Type B pancreatic cell (in vitro differentiated cells): ENCODE data around the gene TSPOAP1. TPM values are rescaled to one million over a fixed set of nuclear protein-coding genes. Genes with fewer than 3 reads are reported as not detected.

Source experiments
- DNase-seq: peaks from one replicate; pipeline ENCODE4 v3.0.0; 2021; ENCODE audit warnings: mixed read lengths; ENCODE audit not compliant: unreplicated experiment; ENCODE audit errors: extremely low spot score
- H3K27ac Mint-ChIP-seq: 2 replicates; pipeline ENCODE4 v1.8.0; 2021; ENCODE audit warnings: mild to moderate bottlenecking, mixed read lengths
- H3K27me3 Mint-ChIP-seq: 2 replicates; pipeline ENCODE4 v1.8.0; 2021; ENCODE audit warnings: mixed read lengths
- H3K36me3 Mint-ChIP-seq: 2 replicates; pipeline ENCODE4 v1.8.0; 2021; ENCODE audit warnings: mixed read lengths
- H3K4me1 Mint-ChIP-seq: one replicate; pipeline ENCODE4 v1.8.0; 2021; ENCODE audit warnings: mixed read lengths; ENCODE audit not compliant: unreplicated experiment
- H3K4me3 Mint-ChIP-seq: 2 replicates; pipeline ENCODE4 v1.8.0; 2021; ENCODE audit warnings: mild to moderate bottlenecking, mixed read lengths
- H3K9me3 Mint-ChIP-seq: 2 replicates; pipeline ENCODE4 v1.8.0; 2021; ENCODE audit warnings: mixed read lengths
- CTCF ChIP-seq: fragments of 200-600 bp; sonication (generic); conservative IDR thresholded peaks from 2 replicates; pipeline ENCODE4 v1.5.0; 2021; ENCODE audit warnings: antibody characterized with exemption, mild to moderate bottlenecking
- total RNA-seq: library from RNA; stranded (reverse); gene quantifications from 2 replicates; pipeline ENCODE4 v1.2.1, GENCODE V29; 2021; ENCODE audit warnings: low replicate concordance

The TSPOAP1 gene
- total RNA-seq, 1 donor from 2014 or later, result 18.4 TPM

DNA sequence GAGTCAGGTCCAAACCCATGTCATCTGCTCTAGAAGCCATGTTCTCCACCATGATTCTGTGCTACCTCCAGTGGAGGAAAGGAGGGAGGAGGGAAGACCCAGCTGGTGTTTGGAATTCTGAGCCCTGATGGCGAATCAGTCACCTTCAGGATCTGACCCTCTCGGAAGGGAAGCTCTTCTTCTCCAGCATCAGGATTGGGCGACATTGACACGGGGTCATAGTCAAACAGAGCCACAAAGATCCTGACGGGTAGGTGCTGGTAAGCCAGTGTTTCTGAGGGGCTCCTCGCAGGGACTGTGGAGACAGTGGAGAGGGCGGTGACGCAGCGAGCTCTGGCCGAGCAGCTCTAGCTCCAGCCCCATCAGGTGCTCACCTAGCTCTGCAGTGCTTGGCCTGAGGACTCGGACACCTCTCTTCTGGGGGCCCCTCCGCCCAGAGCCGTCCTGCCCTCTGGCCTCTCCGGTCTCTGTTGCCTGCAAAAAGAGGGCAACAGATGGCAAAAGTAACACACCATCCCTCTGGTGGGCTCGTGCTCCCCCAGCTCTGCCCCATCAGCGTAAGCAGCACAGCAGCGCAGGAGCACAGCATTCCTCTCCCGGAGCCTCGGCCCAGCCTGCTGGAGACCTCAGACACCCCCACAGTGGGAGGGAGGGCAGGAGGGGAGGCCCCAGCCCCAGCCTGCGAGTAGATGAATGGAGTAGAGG lies 21.0 kb downstream of the TSPOAP1 start:
- DNase-seq, result peak; percentile 66
- Mint-ChIP-seq H3K36me3 (no peaks in the 10 kb centered on the region), H3K4me3 (no peak overlapping the region), H3K4me1 (peaks cover 6% of the 10 kb centered on the region), H3K27ac (peak overlapping the region; percentile 15), H3K9me3 (no peaks in the 10 kb centered on the region), H3K27me3 (peaks cover 7% of the 10 kb centered on the region)
- TF ChIP-seq CTCF, result no peak

- H3K27me3 Mint-ChIP-seq, result peaks cover 7% of the 10 kb centered on the region
- TF ChIP-seq CTCF, result no peak
- peaks cover 6% of the 10 kb centered on the region for H3K4me1 Mint-ChIP-seq
- no peaks in the 10 kb centered on the region for H3K36me3 Mint-ChIP-seq
- no peak overlapping the region for H3K27ac Mint-ChIP-seq
- H3K4me3 Mint-ChIP-seq, result no peak overlapping the region
- H3K9me3 Mint-ChIP-seq, result no peaks in the 10 kb centered on the region
- no peak for DNase-seq
Measured at GRCh38 chr17:58306131-58306951, 22.3 kb downstream of the TSPOAP1 start.

- H3K27me3 Mint-ChIP-seq, result peaks cover 7% of the 10 kb centered on the region
- H3K4me3 Mint-ChIP-seq, result no peak overlapping the region
- no peaks in the 10 kb centered on the region for H3K36me3 Mint-ChIP-seq
- no peak for DNase-seq
- H3K27ac Mint-ChIP-seq, result no peak overlapping the region
- no peak for TF ChIP-seq CTCF
- H3K4me1 Mint-ChIP-seq, result peaks cover 6% of the 10 kb centered on the region
- H3K9me3 Mint-ChIP-seq, result no peaks in the 10 kb centered on the region
Measured at GRCh38 chr17:58305626-58306025, 23.0 kb downstream of the TSPOAP1 start.

DNA sequence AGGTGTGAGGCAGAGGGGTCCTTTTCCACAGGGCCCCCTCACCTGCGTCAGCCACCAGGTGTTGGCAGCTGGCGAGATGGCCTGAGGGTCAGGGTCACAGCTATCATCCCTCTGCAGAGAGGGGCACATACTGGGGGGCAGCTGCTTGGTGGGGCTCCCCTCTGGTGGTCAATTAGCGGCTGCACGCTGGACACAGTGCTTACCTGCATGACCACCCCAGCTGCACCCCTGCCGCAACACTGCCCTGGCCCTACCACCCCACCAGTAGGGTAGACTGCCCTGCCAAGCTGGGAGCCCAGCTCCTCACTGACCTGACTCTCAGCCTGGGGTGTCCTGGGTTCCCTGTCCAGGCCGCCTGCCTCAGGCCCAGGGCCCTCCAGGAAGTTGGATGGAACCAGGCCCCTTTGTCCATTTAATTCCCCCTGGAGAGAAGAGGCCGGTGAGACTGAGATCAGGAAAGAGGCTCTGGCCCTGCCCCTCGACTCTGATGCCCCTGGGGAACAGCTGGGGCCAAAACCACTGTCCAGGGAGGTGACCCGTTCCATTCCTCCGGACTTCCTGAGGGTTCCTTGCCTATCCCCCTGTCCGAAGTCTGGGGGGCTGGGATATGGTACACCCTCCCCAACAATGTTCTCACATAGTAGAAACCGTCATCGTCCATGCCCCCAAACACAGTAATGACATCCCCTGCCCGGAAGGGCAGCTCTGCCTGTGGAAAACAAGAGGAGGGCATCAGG lies 23.7 kb downstream of the TSPOAP1 start:
- no peaks in the 10 kb centered on the region for H3K9me3 Mint-ChIP-seq
- no peak overlapping the region for H3K4me3 Mint-ChIP-seq
- peaks cover 8% of the 10 kb centered on the region for H3K27me3 Mint-ChIP-seq
- DNase-seq, result peak; percentile 66
- peaks cover 6% of the 10 kb centered on the region for H3K4me1 Mint-ChIP-seq
- no peak for TF ChIP-seq CTCF
- H3K27ac Mint-ChIP-seq, result no peak overlapping the region
- H3K36me3 Mint-ChIP-seq, result no peaks in the 10 kb centered on the region

DNA sequence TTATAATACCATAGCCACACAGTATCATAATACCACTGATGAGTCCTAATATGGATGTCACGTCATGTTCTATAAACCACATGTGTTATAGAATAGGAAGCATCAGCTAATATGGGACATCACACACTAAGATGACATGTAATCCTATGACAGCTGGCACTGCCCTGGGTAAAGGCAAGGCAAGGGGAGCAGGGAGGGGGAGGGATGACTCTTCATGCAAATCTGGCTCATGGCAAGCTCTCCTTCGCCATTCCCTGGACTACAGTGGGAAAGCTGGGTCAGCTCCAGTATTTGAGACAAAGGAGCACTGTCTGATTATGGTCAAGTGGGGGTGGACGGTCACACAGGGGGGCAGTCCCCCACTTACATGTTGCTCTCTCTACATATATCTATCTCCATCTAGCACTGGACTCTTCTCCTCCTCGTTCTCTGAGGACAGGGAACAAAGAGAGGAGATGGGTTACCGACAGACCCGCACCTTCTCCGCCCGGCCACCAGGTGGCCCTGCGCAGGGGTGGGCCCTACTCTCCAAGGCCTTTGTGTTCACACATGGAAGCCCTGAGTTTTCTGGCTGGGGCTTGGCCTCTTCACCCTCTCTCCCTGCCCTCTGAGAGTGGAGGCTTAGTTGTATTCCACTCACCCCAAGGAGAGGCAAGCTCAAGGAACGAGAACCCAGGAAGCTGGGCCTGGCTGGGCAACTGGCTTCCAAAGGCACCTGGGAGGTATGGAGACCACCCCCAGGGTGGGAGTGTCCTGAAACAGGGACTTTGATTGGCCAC lies 24.4 kb downstream of the TSPOAP1 start:
- Mint-ChIP-seq H3K9me3 (no peaks in the 10 kb centered on the region), H3K4me3 (no peak overlapping the region), H3K4me1 (peaks cover 6% of the 10 kb centered on the region), H3K27me3 (peaks cover 12% of the 10 kb centered on the region), H3K36me3 (no peaks in the 10 kb centered on the region), H3K27ac (no peak overlapping the region)
- peak; percentile 69 for DNase-seq
- peak; percentile 84 for TF ChIP-seq CTCF
